Endothelial cell of umbilical vein (primary cell): ENCODE results near the gene APOBEC4. TPM values are rescaled to one million over a fixed set of nuclear protein-coding genes. Genes with fewer than 3 reads are reported as not detected.

Experiments used
- BruUV-seq: library from RNA; stranded (reverse); fragments of 400-500 nt; replicated peaks from 2 replicates; lab custom pipeline; 2021; lab: Mats Ljungman, UMichigan
- CTCF ChIA-PET: fragments of 300-600, 350-600 bp; sonication (Branson Sonifier 250); formaldehyde crosslinking; loops from one replicate; lab custom pipeline; 2021; ENCODE audit warnings: antibody characterized with exemption, inconsistent platforms; lab: Charles Lee
- POLR2A ChIA-PET: fragments of 300-600, 350-600 bp; sonication (Branson Sonifier 250); formaldehyde crosslinking; loops from one replicate; lab custom pipeline; 2021; ENCODE audit warnings: antibody characterized with exemption, inconsistent platforms; lab: Charles Lee
- DNase-seq: peaks from one replicate; pipeline ENCODE4 v3.0.0-alpha.2; 2011; ENCODE audit warnings: low read depth, low spot score
- FAIRE-seq: peaks from 2 replicates; lab custom pipeline; 2011; peaks lifted over from hg19 to GRCh38; lab: Jason Lieb, UNC
- H2AFZ ChIP-seq: 2 replicates; pipeline ENCODE4 v1.6.0; 2012; ENCODE audit warnings: low read depth, low read length, control low read depth, inconsistent platforms
- H3K27ac ChIP-seq: 2 replicates; pipeline ENCODE4 v1.5.1; 2011; ENCODE audit warnings: low read depth, mild to moderate bottlenecking, control low read depth, low read length, moderate library complexity; ENCODE audit not compliant: insufficient read depth
- H3K27me3 ChIP-seq, 2 experiments: 2 replicates each; pipeline versions ENCODE4 v1.6.0 to v1.6.1; 2011; ENCODE audit warnings: low read length in 2 of 2, mixed read lengths in 1 of 2; ENCODE audit not compliant: control insufficient read depth in 2 of 2, insufficient read depth in 2 of 2
- H3K36me3 ChIP-seq, 2 experiments: 2 replicates in 1 of 2; 3 replicates in 1 of 2; pipeline ENCODE4 v1.5.1; 2011; ENCODE audit warnings: low read length in 2 of 2, mild to moderate bottlenecking in 1 of 2, moderate library complexity in 1 of 2; ENCODE audit not compliant: control insufficient read depth in 2 of 2, insufficient read depth in 2 of 2; ENCODE audit errors: extremely low read depth in 1 of 2
- H3K4me1 ChIP-seq: 3 replicates; pipeline ENCODE4 v1.5.1; 2011; ENCODE audit warnings: mild to moderate bottlenecking, low read length; ENCODE audit not compliant: control insufficient read depth, insufficient read depth; ENCODE audit errors: extremely low read depth
- H3K4me2 ChIP-seq: 2 replicates; pipeline ENCODE4 v1.6.1; 2011; ENCODE audit warnings: low read length, control low read depth, mixed read lengths; ENCODE audit not compliant: insufficient read depth
- H3K4me3 ChIP-seq, 3 experiments: fragments of 200-600 bp in 1 of 3; sonication (generic), shearing (Covaris generic) in 1 of 3; replicated peaks in 1 of 3; 2 replicates each; pipeline ENCODE4 v1.5.1; 2011 to 2016; ENCODE audit warnings: control low read depth in 3 of 3, low read length in 3 of 3, mild to moderate bottlenecking in 2 of 3, inconsistent platforms in 1 of 3, low read depth in 1 of 3, moderate library complexity in 1 of 3; ENCODE audit not compliant: insufficient read depth in 1 of 3
- H3K79me2 ChIP-seq: 2 replicates; pipeline ENCODE4 v1.6.0; 2012; ENCODE audit warnings: low read length, inconsistent platforms; ENCODE audit not compliant: control insufficient read depth, insufficient read depth
- H3K9ac ChIP-seq: replicated peaks from 2 replicates; pipeline ENCODE3; 2011; ENCODE audit warnings: low read length, control low read depth; ENCODE audit not compliant: insufficient read depth; ENCODE audit errors: extremely low read depth
- H3K9me1 ChIP-seq: replicated peaks from 3 replicates; pipeline ENCODE4 v1.6.0; 2011; ENCODE audit warnings: mild to moderate bottlenecking, low read length; ENCODE audit not compliant: control insufficient read depth, insufficient read depth; ENCODE audit errors: extremely low read depth
- H3K9me3 ChIP-seq: replicated peaks from 2 replicates; pipeline ENCODE4 v1.5.1; 2012; ENCODE audit warnings: low read length, inconsistent platforms; ENCODE audit not compliant: control insufficient read depth, insufficient read depth
- H4K20me1 ChIP-seq: replicated peaks from 2 replicates; pipeline ENCODE3; 2011; ENCODE audit warnings: mild to moderate bottlenecking, low read length; ENCODE audit not compliant: control insufficient read depth, insufficient read depth; ENCODE audit errors: extremely low read depth
- CTCF ChIP-seq, 2 donors: IDR thresholded peaks; 1 replicate in 1 of 2; 2 replicates in 1 of 2; pipeline ENCODE4 v1.5.1; 2011; ENCODE audit warnings: low read length in 2 of 2, mild to moderate bottlenecking in 2 of 2, moderate library complexity in 2 of 2, control low read depth in 1 of 2, inconsistent platforms in 1 of 2, low read depth in 1 of 2; ENCODE audit not compliant: insufficient read depth in 1 of 2; ENCODE audit errors: extremely low read depth in 1 of 2
- EZH2 ChIP-seq: IDR thresholded peaks from 2 replicates; pipeline ENCODE4 v1.6.1; 2012; ENCODE audit warnings: borderline replicate concordance, low read depth, mild to moderate bottlenecking, moderate library complexity, low read length, inconsistent platforms; ENCODE audit not compliant: severe bottlenecking
- FOS ChIP-seq: IDR thresholded peaks from 2 replicates; pipeline ENCODE4 v1.6.1; 2011; ENCODE audit warnings: mild to moderate bottlenecking, low read length, moderate library complexity, borderline replicate concordance; ENCODE audit not compliant: insufficient read depth
- GATA2 ChIP-seq: IDR thresholded peaks from 2 replicates; pipeline ENCODE4 v1.7.0; 2011; ENCODE audit warnings: low read depth, mild to moderate bottlenecking, moderate library complexity, mixed read lengths, low read length; ENCODE audit not compliant: insufficient read length, insufficient read depth
- JUN ChIP-seq: IDR thresholded peaks from 2 replicates; pipeline ENCODE4 v1.6.1; 2011; ENCODE audit warnings: borderline replicate concordance, low read depth; ENCODE audit not compliant: insufficient read length, insufficient read depth
- MAX ChIP-seq: IDR thresholded peaks from 2 replicates; pipeline ENCODE4 v1.6.1; 2011; ENCODE audit not compliant: insufficient read depth, insufficient read length
- MYC ChIP-seq: IDR thresholded peaks from one replicate; pipeline ENCODE4 v1.6.1; 2011; ENCODE audit warnings: mild to moderate bottlenecking, low read depth, low read length
- POLR2A ChIP-seq: IDR thresholded peaks from 2 replicates; pipeline ENCODE4 v1.6.1; 2012; ENCODE audit warnings: low read depth, mild to moderate bottlenecking, control low read depth, low read length
- POLR2AphosphoS5 ChIP-seq: IDR thresholded peaks from 2 replicates; pipeline ENCODE4 v1.6.1; 2012; ENCODE audit warnings: low read depth, mild to moderate bottlenecking, control low read depth, low read length, moderate library complexity; ENCODE audit not compliant: insufficient read depth
- dilution Hi-C: fragments of 300-500 bp; cut with MboI; formaldehyde crosslinking; loops from one replicate; pipeline ENCODE4 v1.15.0; 2019; ENCODE audit warnings: low sequenced_read_pairs; ENCODE audit not compliant: extremely low pct_ligation_motif_present
- intact Hi-C: fragments of 100-400 bp; cut with micrococcal nuclease; formaldehyde crosslinking; loops from one replicate; pipeline ENCODE4 v1.10.0; 2022
- polyA plus RNA-seq, 4 experiments: library from polyadenylated mRNA; depleted of rRNA in 3 of 4; stranded (reverse) in 3 of 4; unstranded in 1 of 4; fragments of >200 nt; gene quantifications; 2 replicates each; pipeline versions ENCODE4 v1.2.1 to v1.2.3, GENCODE V29; 2011 to 2012; ENCODE audit warnings: missing spikeins in 1 of 4
- total RNA-seq: library from RNA; stranded (reverse); gene quantifications from 2 replicates; pipeline ENCODE4 v1.2.3, GENCODE V29; 2021

APOBEC4 gene
- total and polyA plus RNA-seq, 2 donors (not counting 3 experiments of a cell fraction or from before 2014, with no cell fraction given): not detected

GRCh38 chr1:183632114-183632513, 21.0 kb downstream of the APOBEC4 start:
- H3K79me2 ChIP-seq: peaks cover 66% of the 10 kb centered on the region
- H3K27me3 ChIP-seq: no peaks in the 10 kb centered on the region
- no TSS peak for BruUV-seq
- H4K20me1 ChIP-seq: peaks cover 4% of the 10 kb centered on the region
- no peaks in the 10 kb centered on the region for H3K9me1 ChIP-seq
- H3K9me3 ChIP-seq: no peaks in the 10 kb centered on the region
- no peak for TF ChIP-seq MAX
- no peak for TF ChIP-seq FOS
- peak overlapping the region; percentile 97 for H3K9ac ChIP-seq
- ChIA-PET POLR2A (no interaction called here), CTCF (interaction anchor here (1.6 to 5.6 kb wide), 4 partner anchors 23 to 283 kb away, joined by 9 to 46 read pairs (median 10); no protein-coding TSS in a partner anchor)
- H2AFZ ChIP-seq: no peak overlapping the region
- intact Hi-C loops (loop anchor here (2.0 to 10.0 kb wide), 3 partner anchors 53 to 1743 kb away; no protein-coding TSS in a partner anchor), dilution Hi-C loops (no loop called here)
- H3K4me2 ChIP-seq: peak overlapping the region; percentile 94
- no peak for DNase-seq
- H3K36me3 ChIP-seq: peaks cover 5 to 23% of the 10 kb centered on the region in 2 experiments
- FAIRE-seq: no peak
- H3K27ac ChIP-seq: no peak overlapping the region
- H3K4me1 ChIP-seq: peaks cover 45% of the 10 kb centered on the region
- H3K4me3 ChIP-seq: peak overlapping the region in 1 of 3 experiments; percentile 99

- H3K36me3 ChIP-seq: peaks cover 5 to 23% of the 10 kb centered on the region in 2 experiments
- no peak overlapping the region for H3K9ac ChIP-seq
- H3K4me2 ChIP-seq: no peak overlapping the region
- TF ChIP-seq EZH2 (no peak), MAX (no peak), JUN (no peak), POLR2AphosphoS5 (no peak), CTCF (IDR thresholded peaks at IDR 0.05; ENCODE audit: extremely low read depth in 1 of 2, insufficient read depth in 1 of 2, low read depth in 1 of 2, low read length in 2 of 2) (no peak), MYC (no peak), FOS (no peak), GATA2 (no peak), POLR2A (no peak)
- H3K4me3 ChIP-seq: no peak overlapping the region
- CTCF ChIA-PET: interaction anchor here (5.6 kb wide), 1 partner anchor 285 kb away, joined by 46 read pairs; no protein-coding TSS in a partner anchor
- no peaks in the 10 kb centered on the region for H3K27me3 ChIP-seq
- BruUV-seq: no TSS peak
- no peaks in the 10 kb centered on the region for H3K9me3 ChIP-seq
- dilution Hi-C loops: no loop called here
- intact Hi-C loops: loop anchor here (10.0 kb wide), 2 partner anchors 1034 to 1744 kb away; no protein-coding TSS in a partner anchor
- peaks cover 35% of the 10 kb centered on the region for H3K4me1 ChIP-seq
- H4K20me1 ChIP-seq: peaks cover 4% of the 10 kb centered on the region
- peaks cover 66% of the 10 kb centered on the region for H3K79me2 ChIP-seq
- POLR2A ChIA-PET: no interaction called here
- no peaks in the 10 kb centered on the region for H3K9me1 ChIP-seq
- no peak overlapping the region for H2AFZ ChIP-seq
- no peak overlapping the region for H3K27ac ChIP-seq
- DNase-seq: no peak
- FAIRE-seq: no peak
Observed at GRCh38 chr1:183630748-183631147, 22.4 kb downstream of the APOBEC4 start.
